Nephron progenitor cell (in vitro differentiated cells): ENCODE measurements around the gene GRID2IP.

Experiments used
- DNase-seq: peaks from one replicate; pipeline ENCODE4 v3.0.0; 2021
- H3K27ac Mint-ChIP-seq: 2 replicates; pipeline ENCODE4 v1.8.0; 2021; ENCODE audit warnings: mild to moderate bottlenecking, moderate library complexity, mixed read lengths
- H3K27me3 Mint-ChIP-seq: 2 replicates; pipeline ENCODE4 v1.8.0; 2021; ENCODE audit warnings: mild to moderate bottlenecking, low read depth, mixed read lengths; ENCODE audit not compliant: poor library complexity
- H3K36me3 Mint-ChIP-seq: 2 replicates; pipeline ENCODE4 v1.8.0; 2021; ENCODE audit warnings: low read depth, mixed read lengths
- H3K4me1 Mint-ChIP-seq: 2 replicates; pipeline ENCODE4 v1.8.0; 2021; ENCODE audit warnings: mixed read lengths
- H3K4me3 Mint-ChIP-seq: 2 replicates; pipeline ENCODE4 v1.8.0; 2021; ENCODE audit warnings: mild to moderate bottlenecking, moderate library complexity, mixed read lengths
- H3K9me3 Mint-ChIP-seq: 2 replicates; pipeline ENCODE4 v1.8.0; 2021; ENCODE audit warnings: mild to moderate bottlenecking, moderate library complexity, mixed read lengths
- TF ChIP-seq, protein P1 (sequence below): fragments of 200-600 bp; sonication (generic); IDR thresholded peaks from 2 replicates; pipeline ENCODE4 v1.5.0; 2021; ENCODE audit warnings: antibody characterized with exemption

GRID2IP gene

GRCh38 chr7:6489612-6490011 lies 61.6 kb downstream of the GRID2IP start:
- Mint-ChIP-seq H3K27me3 (peaks cover 31% of the 10 kb centered on the region), H3K36me3 (peaks cover 3% of the 10 kb centered on the region), H3K4me3 (no peak overlapping the region), H3K4me1 (peaks cover under 1% of the 10 kb centered on the region), H3K9me3 (peaks cover 28% of the 10 kb centered on the region), H3K27ac (no peak overlapping the region)
- no peak for DNase-seq
- TF ChIP-seq, protein P1, sequence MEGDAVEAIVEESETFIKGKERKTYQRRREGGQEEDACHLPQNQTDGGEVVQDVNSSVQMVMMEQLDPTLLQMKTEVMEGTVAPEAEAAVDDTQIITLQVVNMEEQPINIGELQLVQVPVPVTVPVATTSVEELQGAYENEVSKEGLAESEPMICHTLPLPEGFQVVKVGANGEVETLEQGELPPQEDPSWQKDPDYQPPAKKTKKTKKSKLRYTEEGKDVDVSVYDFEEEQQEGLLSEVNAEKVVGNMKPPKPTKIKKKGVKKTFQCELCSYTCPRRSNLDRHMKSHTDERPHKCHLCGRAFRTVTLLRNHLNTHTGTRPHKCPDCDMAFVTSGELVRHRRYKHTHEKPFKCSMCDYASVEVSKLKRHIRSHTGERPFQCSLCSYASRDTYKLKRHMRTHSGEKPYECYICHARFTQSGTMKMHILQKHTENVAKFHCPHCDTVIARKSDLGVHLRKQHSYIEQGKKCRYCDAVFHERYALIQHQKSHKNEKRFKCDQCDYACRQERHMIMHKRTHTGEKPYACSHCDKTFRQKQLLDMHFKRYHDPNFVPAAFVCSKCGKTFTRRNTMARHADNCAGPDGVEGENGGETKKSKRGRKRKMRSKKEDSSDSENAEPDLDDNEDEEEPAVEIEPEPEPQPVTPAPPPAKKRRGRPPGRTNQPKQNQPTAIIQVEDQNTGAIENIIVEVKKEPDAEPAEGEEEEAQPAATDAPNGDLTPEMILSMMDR = no peak

DNA sequence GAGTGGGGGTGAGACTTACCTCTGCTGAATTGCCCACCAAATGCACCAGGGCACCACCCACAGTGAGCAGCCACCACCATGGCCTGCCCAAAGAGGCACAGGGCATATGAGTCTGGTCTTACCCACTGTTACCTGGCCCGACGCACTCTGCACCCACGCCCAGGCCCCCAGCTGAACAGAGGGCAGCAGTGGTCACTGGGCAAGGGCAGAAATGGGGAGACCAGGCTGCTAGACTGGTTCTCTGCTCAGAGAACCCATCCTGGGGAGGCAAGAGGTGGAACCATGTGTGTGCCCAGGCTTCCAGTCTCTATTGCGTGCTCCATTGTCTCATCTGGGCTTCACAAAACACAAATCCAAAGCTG lies 64.1 kb downstream of the GRID2IP start:
- peaks cover 5% of the 10 kb centered on the region for H3K36me3 Mint-ChIP-seq
- H3K9me3 Mint-ChIP-seq = peaks cover 33% of the 10 kb centered on the region
- no peak for DNase-seq
- peaks cover 10% of the 10 kb centered on the region for H3K4me1 Mint-ChIP-seq
- TF ChIP-seq, protein P1 = no peak
- H3K27ac Mint-ChIP-seq = no peak overlapping the region
- H3K4me3 Mint-ChIP-seq = no peak overlapping the region
- peaks cover 28% of the 10 kb centered on the region for H3K27me3 Mint-ChIP-seq

GRCh38 chr7:6486438-6487183 lies 64.7 kb downstream of the GRID2IP start:
- TF ChIP-seq, protein P1 = no peak
- H3K4me3 Mint-ChIP-seq = no peak overlapping the region
- H3K9me3 Mint-ChIP-seq = peaks cover 33% of the 10 kb centered on the region
- H3K27ac Mint-ChIP-seq = no peak overlapping the region
- H3K36me3 Mint-ChIP-seq = peaks cover 6% of the 10 kb centered on the region
- H3K27me3 Mint-ChIP-seq = peaks cover 24% of the 10 kb centered on the region
- no peak for DNase-seq
- H3K4me1 Mint-ChIP-seq = peaks cover 12% of the 10 kb centered on the region

GRCh38 chr7:6482743-6483119 lies 68.5 kb downstream of the GRID2IP start:
- TF ChIP-seq, protein P1 = no peak
- Mint-ChIP-seq H3K9me3 (peaks cover 17% of the 10 kb centered on the region), H3K27me3 (peaks cover 12% of the 10 kb centered on the region), H3K4me1 (peaks cover 41% of the 10 kb centered on the region), H3K27ac (peak overlapping the region; percentile 96), H3K36me3 (peaks cover 26% of the 10 kb centered on the region), H3K4me3 (peak overlapping the region; percentile 92)
- DNase-seq = no peak

DNA sequence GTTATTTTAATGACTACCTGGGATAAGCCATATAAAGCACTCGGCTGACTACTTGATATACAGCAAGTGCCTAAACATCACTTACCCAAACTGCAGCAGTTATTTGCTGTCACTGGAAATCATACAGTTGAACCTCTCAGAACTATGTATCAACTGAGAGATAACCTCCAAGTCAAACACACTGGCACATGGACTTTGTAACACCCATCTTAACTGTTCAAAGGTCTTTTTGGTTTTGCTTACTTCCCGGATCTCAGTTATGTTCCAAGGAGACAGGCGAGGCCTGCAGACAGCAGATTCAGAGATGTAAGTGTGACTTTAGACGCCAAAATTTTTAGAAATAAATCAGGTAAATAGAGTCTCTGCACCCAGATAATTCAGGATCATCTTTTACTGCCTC lies 69.0 kb downstream of the GRID2IP start:
- no peak for DNase-seq
- TF ChIP-seq, protein P1 = no peak
- Mint-ChIP-seq H3K4me3 (peak overlapping the region; percentile 92), H3K36me3 (peaks cover 26% of the 10 kb centered on the region), H3K27ac (no peak overlapping the region), H3K27me3 (peaks cover 12% of the 10 kb centered on the region), H3K4me1 (peaks cover 45% of the 10 kb centered on the region), H3K9me3 (peaks cover 17% of the 10 kb centered on the region)

DNA sequence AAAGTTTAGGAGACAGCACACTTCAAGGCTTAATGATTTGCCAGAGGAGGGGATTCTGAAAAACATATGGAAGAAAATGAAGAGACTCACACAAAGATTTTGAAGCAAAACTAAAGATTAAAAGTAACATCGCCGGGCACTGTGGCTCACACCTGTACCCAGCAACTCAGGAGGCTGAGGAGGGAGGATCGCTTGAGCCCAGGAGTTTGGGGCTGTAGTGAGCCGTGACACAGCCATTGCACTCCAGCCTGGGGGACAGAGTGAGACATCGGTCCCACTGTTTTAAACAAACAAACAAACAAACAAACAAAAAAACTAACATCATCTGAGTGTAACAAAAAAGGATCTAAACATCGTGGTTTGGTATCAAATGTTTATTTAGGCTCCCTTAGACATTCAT lies 69.8 kb downstream of the GRID2IP start:
- peaks cover 14% of the 10 kb centered on the region for H3K9me3 Mint-ChIP-seq
- peaks cover 53% of the 10 kb centered on the region for H3K4me1 Mint-ChIP-seq
- no peak for DNase-seq
- H3K27ac Mint-ChIP-seq = no peak overlapping the region
- TF ChIP-seq, protein P1 = no peak
- peaks cover 9% of the 10 kb centered on the region for H3K27me3 Mint-ChIP-seq
- peaks cover 26% of the 10 kb centered on the region for H3K36me3 Mint-ChIP-seq
- peak overlapping the region; percentile 67 for H3K4me3 Mint-ChIP-seq
